MCF 10A (cell line): ENCODE data around the gene GCA. TPM values are rescaled to one million over a fixed set of nuclear protein-coding genes. Genes with fewer than 3 reads are reported as not detected.

Experiments
- BruUV-seq: library from RNA; stranded (reverse); fragments of 400-500 nt; replicated peaks from 2 replicates; lab custom pipeline; 2021; lab: Mats Ljungman, UMichigan
- CTCF ChIA-PET: fragments of 300-600 bp; sonication (Branson Sonifier 250); formaldehyde crosslinking; extraction: SDS; loops from one replicate; lab custom pipeline; 2021; ENCODE audit warnings: antibody characterized with exemption, inconsistent platforms; lab: Yijun Ruan, JAX
- POLR2A ChIA-PET: fragments of 300-600, 350-650 bp; sonication (Branson Sonifier 250); formaldehyde crosslinking; extraction: SDS; loops from one replicate; lab custom pipeline; 2020; ENCODE audit warnings: antibody characterized with exemption, inconsistent platforms; lab: Yijun Ruan, JAX
- DNase-seq: peaks from one replicate; pipeline ENCODE4 v3.0.0-alpha.2; 2018; ENCODE audit not compliant: unreplicated experiment
- H3K27ac Mint-ChIP-seq: one replicate; pipeline ENCODE4 v1.8.0; 2022; ENCODE audit warnings: mild to moderate bottlenecking, low read depth, mixed read lengths; ENCODE audit not compliant: unreplicated experiment
- H3K27me3 Mint-ChIP-seq: one replicate; pipeline ENCODE4 v1.8.0; 2022; ENCODE audit warnings: mixed read lengths; ENCODE audit not compliant: insufficient read depth, unreplicated experiment
- H3K36me3 Mint-ChIP-seq: one replicate; pipeline ENCODE4 v1.8.0; 2022; ENCODE audit warnings: mild to moderate bottlenecking, moderate library complexity, mixed read lengths; ENCODE audit not compliant: insufficient read depth, unreplicated experiment
- H3K4me1 Mint-ChIP-seq: one replicate; pipeline ENCODE4 v1.8.0; 2022; ENCODE audit warnings: mixed read lengths; ENCODE audit not compliant: insufficient read depth, unreplicated experiment
- H3K4me3 Mint-ChIP-seq: one replicate; pipeline ENCODE4 v1.8.0; 2022; ENCODE audit warnings: mild to moderate bottlenecking, moderate library complexity, mixed read lengths; ENCODE audit not compliant: unreplicated experiment
- H3K9me3 Mint-ChIP-seq: one replicate; pipeline ENCODE4 v1.8.0; 2022; ENCODE audit warnings: mixed read lengths; ENCODE audit not compliant: unreplicated experiment
- CTCF ChIP-seq: fragments of 200-600 bp; IDR thresholded peaks from one replicate; pipeline ENCODE4 v1.8.0; 2022; ENCODE audit warnings: antibody characterized with exemption, mild to moderate bottlenecking; ENCODE audit not compliant: unreplicated experiment
- intact Hi-C: fragments of 100-400 bp; cut with micrococcal nuclease; formaldehyde crosslinking; loops from 2 replicates; pipeline ENCODE4 v1.14.1; 2022
- total RNA-seq: library from RNA; stranded (reverse); gene quantifications from 2 replicates; pipeline ENCODE4 v1.2.3, GENCODE V29; 2022

GCA gene
- total RNA-seq, 1 experiment from 2014 or later: 0.77 TPM

GRCh38 chr2:162379719-162380580 is 36.0 kb downstream of the GCA start:
- Mint-ChIP-seq H3K27me3 (peaks cover 98% of the 10 kb centered on the region), H3K36me3 (no peaks in the 10 kb centered on the region), H3K4me3 (no peak overlapping the region), H3K27ac (no peak overlapping the region), H3K4me1 (no peaks in the 10 kb centered on the region), H3K9me3 (no peaks in the 10 kb centered on the region)
- TF ChIP-seq CTCF: no peak
- intact Hi-C loops: no loop called here
- no peak for DNase-seq
- ChIA-PET POLR2A (no interaction called here), CTCF (interaction anchor here (0.5 kb wide), 1 partner anchor 427 kb away, joined by 3 read pairs; no protein-coding TSS in a partner anchor)
- BruUV-seq: no TSS peak

GRCh38 chr2:162381851-162382250 is 37.9 kb downstream of the GCA start:
- no TSS peak for BruUV-seq
- intact Hi-C loops: no loop called here
- peaks cover 96% of the 10 kb centered on the region for H3K27me3 Mint-ChIP-seq
- H3K36me3 Mint-ChIP-seq: no peaks in the 10 kb centered on the region
- no peak for DNase-seq
- no peak overlapping the region for H3K4me3 Mint-ChIP-seq
- H3K27ac Mint-ChIP-seq: no peak overlapping the region
- TF ChIP-seq CTCF: no peak
- no peaks in the 10 kb centered on the region for H3K9me3 Mint-ChIP-seq
- ChIA-PET POLR2A (interaction anchor here (0.7 kb wide), 1 partner anchor 787 kb away, joined by 3 read pairs; no protein-coding TSS in a partner anchor), CTCF (no interaction called here)
- H3K4me1 Mint-ChIP-seq: no peaks in the 10 kb centered on the region

GRCh38 chr2:162382278-162382677 is 38.3 kb downstream of the GCA start:
- Mint-ChIP-seq H3K27ac (no peak overlapping the region), H3K4me3 (no peak overlapping the region), H3K27me3 (peaks cover 96% of the 10 kb centered on the region), H3K4me1 (no peaks in the 10 kb centered on the region), H3K36me3 (no peaks in the 10 kb centered on the region), H3K9me3 (no peaks in the 10 kb centered on the region)
- no peak for DNase-seq
- BruUV-seq: no TSS peak
- intact Hi-C loops: no loop called here
- CTCF ChIA-PET: no interaction called here
- POLR2A ChIA-PET: interaction anchor here (0.7 kb wide), 1 partner anchor 787 kb away, joined by 3 read pairs; no protein-coding TSS in a partner anchor
- TF ChIP-seq CTCF: no peak

GRCh38 chr2:162385536-162385935 is 41.6 kb downstream of the GCA start:
- no peak for TF ChIP-seq CTCF
- Mint-ChIP-seq H3K36me3 (no peaks in the 10 kb centered on the region), H3K4me1 (no peaks in the 10 kb centered on the region), H3K27ac (no peak overlapping the region), H3K9me3 (no peaks in the 10 kb centered on the region), H3K4me3 (no peak overlapping the region), H3K27me3 (peaks cover 78% of the 10 kb centered on the region)
- ChIA-PET CTCF (no interaction called here), POLR2A (no interaction called here)
- intact Hi-C loops: no loop called here
- no peak for DNase-seq
- no TSS peak for BruUV-seq
